Pons (tissue), 1 donor: ENCODE data around the gene KRTAP9-7.
A peak's percentile ranks its signal among the peaks of the same experiment; 100 is the strongest.

Source experiments
- DNase-seq: peaks from one replicate; pipeline ENCODE4 v3.0.0-alpha.2; 2016; ENCODE audit warnings: low spot score

The KRTAP9-7 gene

GRCh38 chr17:41322094-41322902 is 46.8 kb downstream of the KRTAP9-7 start:
- peak; percentile 44 for DNase-seq

DNA sequence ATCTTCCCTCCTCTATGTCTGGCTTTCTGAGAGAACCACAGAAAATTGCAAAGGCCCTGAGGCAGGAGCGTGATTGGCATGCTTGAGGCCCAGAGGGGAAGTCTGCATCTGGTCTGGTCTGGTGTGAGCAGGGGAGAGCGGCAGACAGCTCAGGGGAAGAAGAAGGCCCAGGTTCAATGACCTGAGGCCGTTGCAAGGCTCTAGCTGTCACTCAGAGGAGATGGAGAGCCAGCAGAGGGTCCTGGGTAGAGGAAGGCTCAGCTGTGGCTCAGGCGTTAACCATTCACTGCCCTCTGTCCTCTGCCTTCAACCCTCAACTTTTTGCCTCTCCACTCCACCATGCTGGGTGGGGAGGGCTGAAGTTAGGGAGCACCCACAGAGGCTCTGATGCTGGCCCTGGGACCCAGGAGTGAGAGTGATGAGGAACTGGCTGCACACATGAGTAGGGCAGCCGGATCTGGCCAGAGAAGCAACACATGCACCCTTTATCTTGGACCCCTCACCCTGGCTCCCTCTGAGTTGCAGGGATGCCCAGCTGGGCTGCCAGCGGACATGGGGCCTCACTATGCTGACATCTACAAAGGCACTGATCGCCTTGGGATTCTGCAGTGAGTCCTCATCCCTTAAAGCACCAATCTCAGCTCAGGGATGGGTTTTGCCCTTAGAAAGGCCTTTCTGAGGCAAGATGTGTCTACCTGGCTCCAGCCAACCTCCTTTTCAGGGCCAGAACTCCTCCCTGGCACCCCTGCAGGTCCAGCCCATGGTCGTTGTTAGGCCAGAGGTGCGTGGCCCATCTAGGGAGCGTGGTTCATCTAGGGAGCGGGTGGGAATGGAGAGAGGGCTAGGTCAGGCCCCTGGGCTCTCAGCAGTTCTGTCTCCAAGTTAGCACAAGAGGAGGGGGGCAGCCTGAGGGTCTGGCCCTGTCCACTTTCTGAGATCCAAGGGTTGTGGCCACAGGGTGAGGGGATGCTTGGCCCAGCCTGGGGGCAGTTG is 47.7 kb downstream of the KRTAP9-7 start:
- no peak for DNase-seq

DNA sequence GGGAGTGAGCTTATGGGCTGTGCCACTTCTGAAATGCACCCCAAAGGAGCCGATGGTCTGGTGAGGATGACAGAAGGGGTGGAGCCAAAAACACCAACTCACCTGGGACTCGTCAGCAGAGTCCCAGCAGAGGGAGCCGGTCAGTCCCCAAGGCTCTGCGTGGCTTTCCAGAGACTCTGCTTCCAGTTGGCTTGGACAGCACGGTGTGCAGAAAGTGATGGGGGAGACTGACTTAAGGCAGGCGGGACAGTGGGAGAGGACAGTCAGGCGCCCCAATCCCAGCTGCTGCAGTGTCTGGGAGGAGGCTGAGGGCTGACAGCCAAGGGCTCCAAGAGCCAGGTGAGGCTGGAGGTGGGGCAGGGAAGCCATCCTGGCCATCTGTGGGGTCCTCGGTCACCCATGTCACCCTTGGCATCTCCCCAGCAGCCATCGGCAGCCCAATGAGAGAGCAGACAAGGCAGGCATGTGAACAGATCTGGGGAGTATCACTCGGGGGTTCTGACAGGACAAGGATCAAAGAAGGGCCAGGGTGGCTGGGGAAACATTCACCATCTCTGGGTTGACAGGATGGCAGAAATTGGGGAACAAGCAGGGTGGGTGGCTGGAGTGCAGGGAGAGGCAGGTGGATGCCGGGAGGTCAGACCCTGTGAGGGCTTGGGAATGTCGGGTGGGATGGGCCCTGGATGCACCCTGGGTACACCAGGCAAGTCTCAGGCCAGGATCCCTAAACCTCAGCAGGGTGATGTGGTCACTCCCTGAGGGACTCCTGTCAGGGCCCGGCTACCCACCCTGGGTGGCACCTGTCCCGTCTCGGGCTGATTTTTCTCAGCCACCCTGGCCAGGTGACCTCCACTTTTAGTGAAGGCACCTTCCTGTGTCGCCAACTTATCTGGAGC is 48.9 kb downstream of the KRTAP9-7 start:
- DNase-seq, result no peak

DNA sequence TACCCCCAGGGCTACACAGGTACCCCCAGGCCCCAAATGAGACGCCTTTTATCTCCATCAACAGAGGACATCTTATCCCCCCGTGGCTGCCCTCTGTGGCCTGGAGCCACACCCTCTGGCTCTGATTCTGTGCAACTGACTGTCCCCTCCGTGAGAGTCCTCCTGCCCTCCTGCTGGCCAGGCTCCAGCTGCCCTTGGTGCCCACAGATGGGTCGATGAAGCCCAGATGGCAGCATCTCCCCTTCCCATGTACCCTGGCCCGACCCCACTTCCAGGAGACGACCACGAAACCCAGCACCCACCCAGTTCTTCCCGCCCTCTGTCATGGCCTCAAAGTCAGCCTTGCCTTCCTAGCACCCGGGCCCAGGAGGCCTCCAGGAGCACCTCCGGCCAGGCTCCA is 49.6 kb downstream of the KRTAP9-7 start:
- no peak for DNase-seq

GRCh38 chr17:41325611-41326010 is 50.1 kb downstream of the KRTAP9-7 start:
- DNase-seq, result no peak
